Endothelial cell of umbilical vein (primary cell): ENCODE results near the gene POMGNT2. TPM values are rescaled to one million over a fixed set of nuclear protein-coding genes. Genes with fewer than 3 reads are reported as not detected.

Experiments used
- BruUV-seq: library from RNA; stranded (reverse); fragments of 400-500 nt; replicated peaks from 2 replicates; lab custom pipeline; 2021; lab: Mats Ljungman, UMichigan
- CTCF ChIA-PET: fragments of 300-600, 350-600 bp; sonication (Branson Sonifier 250); formaldehyde crosslinking; loops from one replicate; lab custom pipeline; 2021; ENCODE audit warnings: antibody characterized with exemption, inconsistent platforms; lab: Charles Lee
- POLR2A ChIA-PET: fragments of 300-600, 350-600 bp; sonication (Branson Sonifier 250); formaldehyde crosslinking; loops from one replicate; lab custom pipeline; 2021; ENCODE audit warnings: antibody characterized with exemption, inconsistent platforms; lab: Charles Lee
- DNase-seq: peaks from one replicate; pipeline ENCODE4 v3.0.0-alpha.2; 2011; ENCODE audit warnings: low read depth, low spot score
- FAIRE-seq: peaks from 2 replicates; lab custom pipeline; 2011; peaks lifted over from hg19 to GRCh38; lab: Jason Lieb, UNC
- H2AFZ ChIP-seq: 2 replicates; pipeline ENCODE4 v1.6.0; 2012; ENCODE audit warnings: low read depth, low read length, control low read depth, inconsistent platforms
- H3K27ac ChIP-seq: 2 replicates; pipeline ENCODE4 v1.5.1; 2011; ENCODE audit warnings: low read depth, mild to moderate bottlenecking, control low read depth, low read length, moderate library complexity; ENCODE audit not compliant: insufficient read depth
- H3K27me3 ChIP-seq, 2 experiments: 2 replicates each; pipeline versions ENCODE4 v1.6.0 to v1.6.1; 2011; ENCODE audit warnings: low read length in 2 of 2, mixed read lengths in 1 of 2; ENCODE audit not compliant: control insufficient read depth in 2 of 2, insufficient read depth in 2 of 2
- H3K36me3 ChIP-seq, 2 experiments: 2 replicates in 1 of 2; 3 replicates in 1 of 2; pipeline ENCODE4 v1.5.1; 2011; ENCODE audit warnings: low read length in 2 of 2, mild to moderate bottlenecking in 1 of 2, moderate library complexity in 1 of 2; ENCODE audit not compliant: control insufficient read depth in 2 of 2, insufficient read depth in 2 of 2; ENCODE audit errors: extremely low read depth in 1 of 2
- H3K4me1 ChIP-seq: 3 replicates; pipeline ENCODE4 v1.5.1; 2011; ENCODE audit warnings: mild to moderate bottlenecking, low read length; ENCODE audit not compliant: control insufficient read depth, insufficient read depth; ENCODE audit errors: extremely low read depth
- H3K4me2 ChIP-seq: 2 replicates; pipeline ENCODE4 v1.6.1; 2011; ENCODE audit warnings: low read length, control low read depth, mixed read lengths; ENCODE audit not compliant: insufficient read depth
- H3K4me3 ChIP-seq, 3 experiments: fragments of 200-600 bp in 1 of 3; sonication (generic), shearing (Covaris generic) in 1 of 3; replicated peaks in 1 of 3; 2 replicates each; pipeline ENCODE4 v1.5.1; 2011 to 2016; ENCODE audit warnings: control low read depth in 3 of 3, low read length in 3 of 3, mild to moderate bottlenecking in 2 of 3, inconsistent platforms in 1 of 3, low read depth in 1 of 3, moderate library complexity in 1 of 3; ENCODE audit not compliant: insufficient read depth in 1 of 3
- H3K79me2 ChIP-seq: 2 replicates; pipeline ENCODE4 v1.6.0; 2012; ENCODE audit warnings: low read length, inconsistent platforms; ENCODE audit not compliant: control insufficient read depth, insufficient read depth
- H3K9ac ChIP-seq: replicated peaks from 2 replicates; pipeline ENCODE3; 2011; ENCODE audit warnings: low read length, control low read depth; ENCODE audit not compliant: insufficient read depth; ENCODE audit errors: extremely low read depth
- H3K9me1 ChIP-seq: replicated peaks from 3 replicates; pipeline ENCODE4 v1.6.0; 2011; ENCODE audit warnings: mild to moderate bottlenecking, low read length; ENCODE audit not compliant: control insufficient read depth, insufficient read depth; ENCODE audit errors: extremely low read depth
- H3K9me3 ChIP-seq: replicated peaks from 2 replicates; pipeline ENCODE4 v1.5.1; 2012; ENCODE audit warnings: low read length, inconsistent platforms; ENCODE audit not compliant: control insufficient read depth, insufficient read depth
- H4K20me1 ChIP-seq: replicated peaks from 2 replicates; pipeline ENCODE3; 2011; ENCODE audit warnings: mild to moderate bottlenecking, low read length; ENCODE audit not compliant: control insufficient read depth, insufficient read depth; ENCODE audit errors: extremely low read depth
- EZH2 ChIP-seq: IDR thresholded peaks from 2 replicates; pipeline ENCODE4 v1.6.1; 2012; ENCODE audit warnings: borderline replicate concordance, low read depth, mild to moderate bottlenecking, moderate library complexity, low read length, inconsistent platforms; ENCODE audit not compliant: severe bottlenecking
- FOS ChIP-seq: IDR thresholded peaks from 2 replicates; pipeline ENCODE4 v1.6.1; 2011; ENCODE audit warnings: mild to moderate bottlenecking, low read length, moderate library complexity, borderline replicate concordance; ENCODE audit not compliant: insufficient read depth
- GATA2 ChIP-seq: IDR thresholded peaks from 2 replicates; pipeline ENCODE4 v1.7.0; 2011; ENCODE audit warnings: low read depth, mild to moderate bottlenecking, moderate library complexity, mixed read lengths, low read length; ENCODE audit not compliant: insufficient read length, insufficient read depth
- JUN ChIP-seq: IDR thresholded peaks from 2 replicates; pipeline ENCODE4 v1.6.1; 2011; ENCODE audit warnings: borderline replicate concordance, low read depth; ENCODE audit not compliant: insufficient read length, insufficient read depth
- MYC ChIP-seq: IDR thresholded peaks from one replicate; pipeline ENCODE4 v1.6.1; 2011; ENCODE audit warnings: mild to moderate bottlenecking, low read depth, low read length
- POLR2A ChIP-seq: IDR thresholded peaks from 2 replicates; pipeline ENCODE4 v1.6.1; 2012; ENCODE audit warnings: low read depth, mild to moderate bottlenecking, control low read depth, low read length
- POLR2AphosphoS5 ChIP-seq: IDR thresholded peaks from 2 replicates; pipeline ENCODE4 v1.6.1; 2012; ENCODE audit warnings: low read depth, mild to moderate bottlenecking, control low read depth, low read length, moderate library complexity; ENCODE audit not compliant: insufficient read depth
- dilution Hi-C: fragments of 300-500 bp; cut with MboI; formaldehyde crosslinking; loops from one replicate; pipeline ENCODE4 v1.15.0; 2019; ENCODE audit warnings: low sequenced_read_pairs; ENCODE audit not compliant: extremely low pct_ligation_motif_present
- intact Hi-C: fragments of 100-400 bp; cut with micrococcal nuclease; formaldehyde crosslinking; loops from one replicate; pipeline ENCODE4 v1.10.0; 2022
- polyA plus RNA-seq, 4 experiments: library from polyadenylated mRNA; depleted of rRNA in 3 of 4; stranded (reverse) in 3 of 4; unstranded in 1 of 4; fragments of >200 nt; gene quantifications; 2 replicates each; pipeline versions ENCODE4 v1.2.1 to v1.2.3, GENCODE V29; 2011 to 2012; ENCODE audit warnings: missing spikeins in 1 of 4
- total RNA-seq: library from RNA; stranded (reverse); gene quantifications from 2 replicates; pipeline ENCODE4 v1.2.3, GENCODE V29; 2021
- TF ChIP-seq, protein P1 (sequence below): IDR thresholded peaks from 2 replicates; pipeline ENCODE4 v1.6.1; 2011; ENCODE audit not compliant: insufficient read depth, insufficient read length
- TF ChIP-seq, protein P2 (sequence below), 2 donors: IDR thresholded peaks; 1 replicate in 1 of 2; 2 replicates in 1 of 2; pipeline ENCODE4 v1.5.1; 2011; ENCODE audit warnings: low read length in 2 of 2, mild to moderate bottlenecking in 2 of 2, moderate library complexity in 2 of 2, control low read depth in 1 of 2, inconsistent platforms in 1 of 2, low read depth in 1 of 2; ENCODE audit not compliant: insufficient read depth in 1 of 2; ENCODE audit errors: extremely low read depth in 1 of 2

Gene POMGNT2
- total and polyA plus RNA-seq, 2 donors (not counting 3 experiments of a cell fraction or from before 2014, with no cell fraction given) = 6.4 to 16.3 TPM

GRCh38 chr3:43055393-43055792 lies 50.5 kb downstream of the POMGNT2 start:
- H3K4me1 ChIP-seq = no peaks in the 10 kb centered on the region
- H3K27ac ChIP-seq = no peak overlapping the region
- no peaks in the 10 kb centered on the region for H4K20me1 ChIP-seq
- peaks cover 6 to 8% of the 10 kb centered on the region in 2 experiments for H3K27me3 ChIP-seq
- no peak for TF ChIP-seq POLR2A
- TF ChIP-seq POLR2AphosphoS5 = no peak
- no peak for TF ChIP-seq EZH2
- TF ChIP-seq MYC = no peak
- no peak for TF ChIP-seq GATA2
- TF ChIP-seq, protein P1, sequence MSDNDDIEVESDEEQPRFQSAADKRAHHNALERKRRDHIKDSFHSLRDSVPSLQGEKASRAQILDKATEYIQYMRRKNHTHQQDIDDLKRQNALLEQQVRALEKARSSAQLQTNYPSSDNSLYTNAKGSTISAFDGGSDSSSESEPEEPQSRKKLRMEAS = no peak
- no peak for TF ChIP-seq FOS
- TF ChIP-seq JUN = no peak
- TF ChIP-seq, protein P2, sequence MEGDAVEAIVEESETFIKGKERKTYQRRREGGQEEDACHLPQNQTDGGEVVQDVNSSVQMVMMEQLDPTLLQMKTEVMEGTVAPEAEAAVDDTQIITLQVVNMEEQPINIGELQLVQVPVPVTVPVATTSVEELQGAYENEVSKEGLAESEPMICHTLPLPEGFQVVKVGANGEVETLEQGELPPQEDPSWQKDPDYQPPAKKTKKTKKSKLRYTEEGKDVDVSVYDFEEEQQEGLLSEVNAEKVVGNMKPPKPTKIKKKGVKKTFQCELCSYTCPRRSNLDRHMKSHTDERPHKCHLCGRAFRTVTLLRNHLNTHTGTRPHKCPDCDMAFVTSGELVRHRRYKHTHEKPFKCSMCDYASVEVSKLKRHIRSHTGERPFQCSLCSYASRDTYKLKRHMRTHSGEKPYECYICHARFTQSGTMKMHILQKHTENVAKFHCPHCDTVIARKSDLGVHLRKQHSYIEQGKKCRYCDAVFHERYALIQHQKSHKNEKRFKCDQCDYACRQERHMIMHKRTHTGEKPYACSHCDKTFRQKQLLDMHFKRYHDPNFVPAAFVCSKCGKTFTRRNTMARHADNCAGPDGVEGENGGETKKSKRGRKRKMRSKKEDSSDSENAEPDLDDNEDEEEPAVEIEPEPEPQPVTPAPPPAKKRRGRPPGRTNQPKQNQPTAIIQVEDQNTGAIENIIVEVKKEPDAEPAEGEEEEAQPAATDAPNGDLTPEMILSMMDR (IDR thresholded peaks at IDR 0.05; ENCODE audit: extremely low read depth in 1 of 2, insufficient read depth in 1 of 2, low read depth in 1 of 2, low read length in 2 of 2) = no peak
- no peak overlapping the region for H3K9ac ChIP-seq
- H3K79me2 ChIP-seq = no peaks in the 10 kb centered on the region
- FAIRE-seq (no peak), DNase-seq (no peak)
- H3K9me1 ChIP-seq = no peaks in the 10 kb centered on the region
- POLR2A ChIA-PET = no interaction called here
- no peak overlapping the region for H2AFZ ChIP-seq
- BruUV-seq = no TSS peak
- H3K9me3 ChIP-seq = no peaks in the 10 kb centered on the region
- intact Hi-C loops (no loop called here), dilution Hi-C loops (no loop called here)
- H3K36me3 ChIP-seq = no peaks in the 10 kb centered on the region
- no peak overlapping the region for H3K4me3 ChIP-seq
- no peak overlapping the region for H3K4me2 ChIP-seq
- CTCF ChIA-PET = no interaction called here
